Measurements from ENCODE around the gene TEAD4. TPM values are rescaled to one million over a fixed set of nuclear protein-coding genes. Genes with fewer than 3 reads are reported as not detected.

TEAD4 gene
- total RNA-seq, 1 experiment from 2014 or later: 43.2 TPM

- no peaks in the 10 kb centered on the region for H3K27me3 ChIP-seq (ENCODE audit: insufficient read depth, low read length)
- no peaks in the 10 kb centered on the region for H3K9me2 ChIP-seq (ENCODE audit: insufficient read depth)
- TSS peak; percentile 86 for BruUV-seq (replicated peaks)
- H3K79me2 ChIP-seq (ENCODE audit: insufficient read depth, low read length): peaks cover 36% of the 10 kb centered on the region
- peak; percentile 78 for ATAC-seq
- H3K9me3 ChIP-seq (ENCODE audit: control insufficient read depth in 1 of 2, insufficient read depth in 1 of 2, low read depth in 1 of 2, low read length in 2 of 2): no peaks in the 10 kb centered on the region
- peak overlapping the region; percentile 20 for H2AFZ ChIP-seq (ENCODE audit: low read depth, low read length, poor library complexity, severe bottlenecking)
- POLR2A ChIA-PET: interaction anchor here (1.0 kb wide), 1 partner anchor 32 kb away, joined by 3 read pairs; no protein-coding TSS in a partner anchor
- peak overlapping the region; percentile 88 for H3K4me2 ChIP-seq (ENCODE audit: low read length)
- RAD21 ChIA-PET (ENCODE audit: low non-redundant PET in 1 of 2, low total read pairs in 2 of 2, uncharacterized antibody in 2 of 2, unreplicated experiment in 2 of 2): no interaction called here
- H4K20me1 ChIP-seq (ENCODE audit: insufficient read depth): no peaks in the 10 kb centered on the region
- intact Hi-C loops (cut with micrococcal nuclease): no loop called here
- CTCF ChIA-PET: interaction anchor here (1.1 kb wide), 1 partner anchor 73 kb away, joined by 3 read pairs; no protein-coding TSS in a partner anchor
- peak; percentile 33 for DNase-seq (ENCODE audit: low read depth, low spot score)
- peak overlapping the region; percentile 59 to 67 for H3K4me3 ChIP-seq (replicated peaks in 1 of 2; ENCODE audit: low read depth in 1 of 2, low read length in 2 of 2)
- TF ChIP-seq EZH2phosphoT487 (IDR thresholded peaks at IDR 0.05; ENCODE audit: borderline replicate concordance) (no peak), CBX3 (IDR thresholded peaks at IDR 0.05; ENCODE audit: low read depth) (no peak), JUND (IDR thresholded peaks at IDR 0.05) (no peak; the same call in 1 of the 2 replicates), RAD21 (IDR thresholded peaks at IDR 0.05; ENCODE audit: low read depth) (no peak)
- TF ChIP-seq, protein P1, sequence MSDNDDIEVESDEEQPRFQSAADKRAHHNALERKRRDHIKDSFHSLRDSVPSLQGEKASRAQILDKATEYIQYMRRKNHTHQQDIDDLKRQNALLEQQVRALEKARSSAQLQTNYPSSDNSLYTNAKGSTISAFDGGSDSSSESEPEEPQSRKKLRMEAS (IDR thresholded peaks at IDR 0.05): peak; percentile 82
- TF ChIP-seq, protein P2, sequence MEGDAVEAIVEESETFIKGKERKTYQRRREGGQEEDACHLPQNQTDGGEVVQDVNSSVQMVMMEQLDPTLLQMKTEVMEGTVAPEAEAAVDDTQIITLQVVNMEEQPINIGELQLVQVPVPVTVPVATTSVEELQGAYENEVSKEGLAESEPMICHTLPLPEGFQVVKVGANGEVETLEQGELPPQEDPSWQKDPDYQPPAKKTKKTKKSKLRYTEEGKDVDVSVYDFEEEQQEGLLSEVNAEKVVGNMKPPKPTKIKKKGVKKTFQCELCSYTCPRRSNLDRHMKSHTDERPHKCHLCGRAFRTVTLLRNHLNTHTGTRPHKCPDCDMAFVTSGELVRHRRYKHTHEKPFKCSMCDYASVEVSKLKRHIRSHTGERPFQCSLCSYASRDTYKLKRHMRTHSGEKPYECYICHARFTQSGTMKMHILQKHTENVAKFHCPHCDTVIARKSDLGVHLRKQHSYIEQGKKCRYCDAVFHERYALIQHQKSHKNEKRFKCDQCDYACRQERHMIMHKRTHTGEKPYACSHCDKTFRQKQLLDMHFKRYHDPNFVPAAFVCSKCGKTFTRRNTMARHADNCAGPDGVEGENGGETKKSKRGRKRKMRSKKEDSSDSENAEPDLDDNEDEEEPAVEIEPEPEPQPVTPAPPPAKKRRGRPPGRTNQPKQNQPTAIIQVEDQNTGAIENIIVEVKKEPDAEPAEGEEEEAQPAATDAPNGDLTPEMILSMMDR (IDR thresholded peaks at IDR 0.05 in 2 of 3, conservative IDR thresholded peaks at IDR 0.05 in 1 of 3; ENCODE audit: borderline replicate concordance in 1 of 3, insufficient read depth in 1 of 3, low read depth in 2 of 3, low read length in 2 of 3): no peak
- peak overlapping the region; percentile 97 for H3K27ac ChIP-seq (ENCODE audit: low read depth, low read length)
- peaks cover 24 to 32% of the 10 kb centered on the region in 2 experiments for H3K4me1 ChIP-seq (ENCODE audit: control insufficient read depth in 1 of 2, insufficient read depth in 2 of 2, low read length in 2 of 2)
- no peaks in the 10 kb centered on the region for H3K36me3 ChIP-seq (ENCODE audit: control insufficient read depth in 1 of 2, insufficient read depth in 2 of 2, low read length in 2 of 2)
- H3K9ac ChIP-seq (ENCODE audit: low read length): peak overlapping the region; percentile 76
Measured at GRCh38 chr12:2958432-2959191, 585 bp upstream of the TEAD4 start.
